HG03439 (cell line): ENCODE data around the gene JARID2.
"Not testable (repeated sequence)": the region's sequence is repeated elsewhere in the genome, so short reads cannot be mapped to it uniquely, and the experiment has no call there.

Source experiments
- ATAC-seq: cut with Tn5 transposase; IDR thresholded peaks from one replicate; pipeline ENCODE4 v1.9.1; 2021; ENCODE audit warnings: mild to moderate bottlenecking, moderate library complexity; ENCODE audit not compliant: unreplicated experiment

The JARID2 gene

DNA sequence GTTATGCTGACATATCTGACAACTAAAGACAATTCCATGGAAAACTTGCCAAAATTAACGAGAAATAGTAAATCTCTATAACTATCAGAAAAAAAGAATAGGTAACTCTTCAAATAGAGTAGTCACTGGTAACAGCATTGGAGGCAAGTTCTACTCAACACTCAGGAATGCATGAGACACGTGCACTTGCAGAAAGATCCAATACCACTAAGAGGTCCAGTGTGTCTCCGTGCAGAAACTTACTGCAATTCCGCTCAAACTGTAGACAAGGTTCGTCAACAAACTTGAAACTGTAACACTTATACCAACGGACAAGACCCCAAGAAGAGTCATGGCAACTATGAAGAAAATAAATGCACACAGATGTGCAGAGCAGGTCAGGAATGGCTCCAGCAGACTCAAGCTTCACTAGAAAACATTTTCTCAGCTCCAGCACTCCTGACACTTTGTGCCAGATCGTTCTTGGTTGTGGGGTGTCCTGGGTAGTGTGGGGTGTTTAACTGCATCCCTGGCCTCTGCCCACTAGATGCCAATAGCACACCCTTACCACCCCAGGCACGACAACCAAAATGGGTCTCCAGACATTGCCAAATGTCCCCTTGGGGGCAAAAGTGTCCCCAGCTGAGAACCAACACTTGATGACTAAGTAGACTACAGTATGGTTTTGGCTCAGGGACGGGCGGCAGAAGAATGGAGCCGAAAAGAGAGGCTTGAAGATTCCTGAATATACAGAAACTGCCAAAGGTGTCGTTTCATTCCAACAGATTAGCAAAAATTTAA is 282.2 kb downstream of the JARID2 start:
- ATAC-seq: no peak

DNA sequence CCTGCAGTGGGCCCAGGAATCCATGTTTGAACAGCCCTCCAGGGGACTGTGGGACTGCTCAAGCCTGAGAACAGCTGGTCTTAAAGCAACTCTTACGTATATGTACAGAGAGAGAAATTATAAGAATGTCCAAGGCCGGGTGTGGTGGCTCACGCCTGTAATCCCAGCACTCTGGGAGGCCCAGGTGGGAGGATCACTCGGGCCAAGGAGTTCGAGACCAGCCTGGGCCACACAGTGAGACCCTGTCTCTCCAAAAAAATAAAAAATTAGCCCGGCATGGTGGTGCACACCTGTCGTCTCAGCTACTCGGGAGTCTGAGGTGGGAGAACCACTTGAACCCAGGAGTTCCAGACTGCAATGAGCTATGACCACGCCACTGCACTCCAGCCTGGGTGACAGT is 283.0 kb downstream of the JARID2 start:
- ATAC-seq: no peak

DNA sequence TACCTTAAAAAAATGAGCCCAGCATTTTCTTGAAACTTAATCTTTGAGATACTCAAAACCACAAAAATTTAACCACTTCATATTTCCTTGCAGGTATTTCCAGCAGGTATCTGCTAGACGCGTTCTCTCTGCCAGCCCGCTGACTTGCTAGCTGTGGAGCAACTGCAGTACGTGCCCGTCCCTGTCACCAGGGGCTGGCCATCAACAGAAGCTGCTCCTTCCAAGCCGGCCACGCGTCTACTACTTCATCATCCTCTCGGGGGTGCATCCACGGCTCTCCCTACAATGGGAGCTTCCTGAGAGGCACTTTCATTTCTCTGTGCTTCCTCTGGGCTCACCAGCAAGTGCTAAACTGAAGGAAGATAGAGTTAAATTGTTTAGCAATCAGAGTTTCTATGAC is 284.5 kb downstream of the JARID2 start:
- ATAC-seq: no peak

DNA sequence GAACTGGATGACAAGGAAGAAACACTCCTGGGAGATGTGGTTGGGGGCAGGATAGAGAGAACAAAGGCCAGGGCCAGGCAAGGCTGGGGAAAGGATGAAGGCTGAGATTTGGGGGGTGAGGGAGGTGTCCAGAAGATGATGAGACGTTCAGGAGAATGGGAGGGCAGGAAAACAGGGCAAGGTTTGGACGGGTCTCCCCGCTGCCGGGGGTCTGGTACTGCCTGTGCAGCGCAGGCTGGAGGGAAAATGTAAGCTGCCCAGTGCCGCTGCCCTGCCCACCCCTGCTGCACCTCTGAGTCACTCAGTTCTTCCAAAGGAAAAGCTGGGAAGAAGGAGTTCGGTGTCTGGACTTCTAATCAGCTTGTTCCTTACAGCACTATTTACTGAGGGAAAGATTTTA is 286.1 kb downstream of the JARID2 start:
- ATAC-seq: no peak

DNA sequence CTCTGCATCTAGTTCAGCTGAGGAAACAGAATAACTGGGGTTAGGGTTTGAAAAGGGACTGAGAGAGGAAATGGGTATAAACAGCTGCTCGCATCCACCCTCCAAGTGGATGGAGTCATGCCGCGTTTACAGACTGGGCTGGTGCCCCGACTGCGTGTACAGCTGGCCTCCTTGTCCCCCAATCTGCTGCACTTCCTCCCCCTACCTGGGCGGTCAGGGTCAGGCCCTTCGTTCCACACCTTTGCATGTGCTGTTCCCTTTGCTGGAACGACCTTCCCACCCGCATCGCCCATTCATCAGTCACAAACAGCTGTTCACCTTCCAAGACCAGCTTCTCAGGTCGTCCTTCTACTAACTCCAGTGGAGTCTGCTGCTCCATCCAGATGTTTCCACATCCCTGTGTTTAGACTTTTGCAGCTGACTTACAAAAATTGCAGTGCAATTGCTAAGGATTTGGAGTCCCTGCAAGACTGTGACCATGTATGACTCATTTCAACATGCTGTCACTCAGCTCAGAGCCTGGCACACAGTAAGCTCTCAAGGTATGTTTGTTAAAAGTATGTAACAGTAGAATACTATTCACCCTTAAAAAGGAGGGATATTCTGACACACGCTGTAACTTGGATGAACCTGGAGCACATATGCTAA is 287.6 kb downstream of the JARID2 start:
- no peak for ATAC-seq

DNA sequence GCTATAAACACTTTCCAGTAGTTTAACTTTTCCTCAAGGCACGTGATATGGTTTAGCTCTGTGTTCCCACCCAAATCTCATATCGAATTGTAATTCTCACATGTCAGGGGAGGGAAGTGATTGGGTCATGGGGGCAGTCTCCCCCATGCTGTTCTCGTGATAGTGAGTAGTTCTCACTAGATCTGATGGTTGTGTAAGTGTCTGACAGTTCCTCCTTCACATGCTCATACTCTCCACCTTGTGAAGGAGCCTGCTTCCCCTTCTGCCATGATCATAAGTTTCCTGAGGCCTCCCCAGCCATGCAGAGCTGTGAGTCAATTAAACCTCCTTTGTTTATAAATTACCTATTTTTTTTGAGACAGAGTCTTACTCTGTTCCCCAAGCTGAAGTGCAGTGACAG is 289.1 kb downstream of the JARID2 start:
- ATAC-seq: no peak

DNA sequence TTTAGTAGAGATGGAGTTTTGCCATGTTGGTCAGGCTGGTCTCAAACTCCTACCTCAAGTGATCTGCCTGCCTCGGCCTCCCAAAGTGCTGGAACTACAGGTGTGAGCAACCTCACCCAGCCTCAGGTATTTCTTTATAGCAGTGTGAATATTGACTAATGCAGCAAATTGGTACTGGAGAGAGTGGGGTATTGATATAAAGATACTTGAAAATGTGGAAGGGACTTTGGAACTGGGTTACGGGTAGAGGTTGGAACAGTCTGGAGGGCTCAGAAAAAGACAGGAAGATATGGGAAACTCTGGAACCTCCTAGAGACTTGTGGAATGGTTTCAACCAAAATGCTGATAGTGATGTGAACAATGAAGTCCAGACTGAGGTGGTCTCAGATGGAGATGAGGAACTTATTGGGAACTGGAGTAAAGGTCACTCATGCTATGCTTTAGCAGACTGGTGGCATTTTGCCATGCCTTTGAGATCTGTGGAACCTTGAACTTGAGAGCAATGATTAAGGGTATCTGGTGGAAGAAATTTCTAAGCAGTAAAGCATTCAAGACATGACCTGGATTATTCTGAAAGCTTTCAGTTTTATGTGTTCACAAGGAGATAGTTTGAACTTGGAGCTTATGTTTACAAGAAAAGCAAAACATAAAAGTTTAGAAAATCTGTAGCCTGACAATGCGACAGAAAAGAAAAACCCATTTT is 289.8 kb downstream of the JARID2 start:
- ATAC-seq: no peak

DNA sequence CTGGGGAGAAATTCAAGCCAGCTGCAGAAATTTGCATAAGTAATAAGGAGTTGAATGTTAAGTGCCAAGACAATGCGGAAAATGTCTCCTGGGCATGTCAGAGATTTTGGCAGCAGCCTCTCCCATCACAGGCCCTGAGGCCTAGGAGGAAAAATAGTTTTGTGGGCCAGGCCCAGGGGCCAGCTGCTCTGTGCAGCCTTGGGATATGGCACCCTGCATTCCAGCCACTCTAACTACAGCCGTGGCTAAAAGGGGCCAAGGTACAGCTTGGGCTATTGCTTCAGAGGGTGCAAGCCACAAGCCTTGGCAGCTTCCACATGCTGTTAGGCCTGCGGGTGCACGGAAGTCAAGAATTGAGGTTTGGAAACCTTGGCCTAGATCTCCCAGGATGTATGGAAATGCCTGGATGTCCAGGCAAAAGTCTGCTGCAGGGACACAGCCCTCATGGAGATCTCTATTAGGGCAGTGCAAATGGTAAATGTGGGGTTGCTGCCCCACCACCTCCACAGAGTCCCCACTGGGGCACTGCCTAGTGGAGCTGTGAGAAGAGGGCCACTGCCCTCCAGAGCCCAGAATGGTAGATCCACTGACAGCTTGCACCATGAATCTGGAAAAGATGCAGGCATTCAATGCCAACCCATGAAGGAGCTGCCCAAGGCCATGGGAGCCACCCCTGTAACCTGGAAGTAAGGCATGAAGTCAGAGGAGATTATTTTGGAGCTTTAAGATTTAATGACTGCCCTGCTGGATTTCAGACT is 290.5 kb downstream of the JARID2 start:
- ATAC-seq: no peak

DNA sequence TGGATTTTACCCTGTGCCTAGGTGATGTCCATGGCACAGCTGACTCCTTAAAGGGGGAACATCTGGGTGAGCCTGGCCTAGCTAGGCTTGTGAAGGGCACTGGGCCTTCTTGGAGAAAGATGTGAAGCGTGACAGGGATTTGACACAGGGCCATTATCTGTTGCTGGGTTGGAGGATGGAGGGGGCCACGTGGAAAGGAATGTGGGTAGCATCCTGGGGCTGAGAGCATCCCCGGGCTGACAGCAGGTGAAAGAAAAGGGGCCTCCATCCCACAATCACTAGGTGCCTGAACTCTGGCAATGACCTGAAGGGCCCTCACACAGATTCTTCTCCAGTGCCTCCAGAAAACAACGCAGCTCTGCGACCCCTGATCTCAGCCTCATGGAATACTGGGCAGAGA is 292.2 kb downstream of the JARID2 start:
- no peak for ATAC-seq

DNA sequence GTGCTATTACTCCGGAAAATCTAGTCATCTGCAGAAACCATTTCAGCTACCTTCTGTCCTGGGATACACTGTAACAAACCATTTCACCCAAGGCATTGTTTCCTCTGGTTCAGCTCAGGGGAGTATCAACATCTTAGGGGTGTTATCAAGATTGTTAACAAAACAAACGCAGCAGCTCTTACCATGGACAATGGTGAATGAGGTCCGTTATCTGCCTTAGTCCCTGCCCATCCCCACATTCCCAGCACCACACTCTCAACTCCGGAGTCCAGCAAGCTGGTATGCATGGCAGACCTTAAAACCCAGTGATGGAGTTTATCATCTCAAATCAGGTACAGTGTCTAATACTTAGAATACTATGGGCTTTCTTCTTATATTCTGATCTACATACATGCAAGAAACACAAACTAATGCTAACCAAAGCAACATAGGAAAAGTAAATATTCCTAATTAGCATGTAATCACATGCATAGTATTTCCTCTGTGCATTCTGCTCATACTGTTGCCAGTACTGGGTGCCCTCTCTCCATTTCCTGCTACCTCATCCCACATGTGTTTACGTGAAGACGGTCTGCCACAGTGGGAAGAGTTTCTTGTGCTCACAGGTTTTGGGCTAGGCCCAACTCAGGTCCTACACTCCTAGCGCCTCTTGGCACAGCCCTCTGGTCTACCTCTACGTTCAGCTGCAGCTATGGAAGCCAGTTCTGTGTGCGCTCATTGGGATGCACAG is 293.1 kb downstream of the JARID2 start:
- ATAC-seq: no peak

DNA sequence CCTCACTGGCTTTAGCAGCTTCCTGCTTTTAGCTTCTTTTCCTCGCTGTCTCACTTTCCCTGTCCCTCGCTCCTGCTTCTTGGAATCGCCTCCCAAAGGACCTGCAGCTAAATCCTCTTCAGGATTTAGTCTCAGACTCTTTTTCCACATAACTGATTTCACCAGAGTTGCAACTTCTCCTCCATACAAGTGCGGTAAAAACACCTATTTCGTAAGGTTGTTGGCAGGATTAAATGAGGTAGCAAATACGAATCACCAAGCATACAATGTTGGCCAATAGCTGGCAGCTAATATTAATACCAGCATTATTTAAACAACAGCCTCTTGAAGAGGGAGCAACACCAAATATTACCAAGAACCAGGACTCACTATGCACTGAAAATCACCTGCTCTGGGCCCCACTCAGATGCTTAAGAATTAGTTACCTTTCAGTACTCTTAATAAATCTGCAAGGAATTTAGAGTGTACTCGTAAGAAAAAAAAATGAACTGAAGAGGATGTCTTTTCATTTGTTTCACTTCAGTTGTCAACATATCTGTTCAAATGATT is 293.9 kb downstream of the JARID2 start:
- no peak for ATAC-seq

DNA sequence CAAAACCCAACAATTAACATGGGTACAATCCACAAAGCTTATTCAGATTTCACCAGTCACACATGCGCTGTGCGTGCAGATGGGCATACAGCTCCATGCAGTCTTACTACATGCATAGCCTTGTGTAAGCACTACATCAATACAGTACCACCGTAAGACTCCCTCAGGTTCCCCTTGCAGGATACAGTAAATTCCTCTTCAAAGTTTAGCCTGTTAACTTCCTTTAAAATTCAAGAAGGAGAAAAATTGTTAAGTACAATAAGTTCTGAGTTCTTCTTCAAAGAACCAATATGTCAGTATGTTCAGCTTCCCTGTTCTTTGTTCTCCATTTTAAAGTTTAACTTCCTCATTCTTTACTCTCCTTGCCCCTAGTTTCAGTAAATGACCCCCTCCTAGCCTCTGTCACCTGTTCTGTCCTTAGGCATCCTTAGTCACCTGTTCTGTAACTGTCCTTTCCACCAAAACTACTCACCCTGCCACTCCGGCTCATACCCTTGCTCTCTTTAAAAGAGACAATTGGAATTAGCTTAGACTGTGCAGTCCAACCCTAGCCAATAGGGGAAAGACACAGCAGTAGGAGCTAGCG is 297.6 kb downstream of the JARID2 start:
- not testable (repeated sequence) for ATAC-seq

DNA sequence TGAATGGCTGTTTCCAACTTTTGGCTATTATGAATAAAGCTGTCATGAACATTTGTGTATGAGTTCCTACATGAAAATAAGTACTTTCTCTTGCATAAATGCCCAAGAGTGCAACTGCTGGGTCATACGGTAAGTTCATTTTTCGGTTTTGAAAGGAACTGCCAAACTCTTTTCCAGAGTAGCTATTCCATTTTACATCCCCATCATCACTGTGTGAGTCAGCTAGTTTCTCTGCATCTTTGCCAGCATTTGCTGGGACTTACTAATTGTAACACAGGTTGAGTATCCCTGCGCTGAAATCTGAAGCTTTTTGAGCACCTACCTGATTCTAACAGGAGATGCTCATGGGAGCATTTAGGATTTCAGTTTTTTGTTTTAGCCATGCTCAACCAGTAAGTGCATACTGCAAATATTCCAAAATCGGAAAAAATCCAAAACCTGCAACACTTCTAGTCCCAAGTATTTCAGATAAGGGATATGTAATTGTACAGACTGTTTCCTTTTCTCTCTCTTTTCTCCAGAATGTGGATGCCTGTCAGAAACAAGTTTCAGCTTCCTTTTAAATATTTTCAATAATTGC is 298.5 kb downstream of the JARID2 start:
- no peak for ATAC-seq

DNA sequence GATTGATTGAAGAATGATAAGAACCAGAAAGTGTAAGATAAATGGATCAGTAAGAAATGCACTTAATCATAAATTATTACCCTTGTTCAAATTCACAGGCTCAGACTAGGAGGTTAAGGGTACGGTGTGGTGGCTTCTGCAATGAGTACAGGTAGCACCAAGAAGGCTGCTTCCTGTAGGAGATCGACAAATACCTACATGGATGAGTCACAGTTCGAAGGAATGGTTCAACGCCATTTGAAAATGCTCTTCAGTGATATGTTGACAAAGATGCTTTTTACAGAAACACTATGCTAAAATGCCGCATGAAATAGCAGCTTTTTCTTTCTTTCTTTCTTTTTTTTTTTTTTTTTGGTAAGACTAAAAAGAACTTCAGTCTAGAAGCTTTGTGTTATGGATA is 300.7 kb downstream of the JARID2 start:
- no peak for ATAC-seq

DNA sequence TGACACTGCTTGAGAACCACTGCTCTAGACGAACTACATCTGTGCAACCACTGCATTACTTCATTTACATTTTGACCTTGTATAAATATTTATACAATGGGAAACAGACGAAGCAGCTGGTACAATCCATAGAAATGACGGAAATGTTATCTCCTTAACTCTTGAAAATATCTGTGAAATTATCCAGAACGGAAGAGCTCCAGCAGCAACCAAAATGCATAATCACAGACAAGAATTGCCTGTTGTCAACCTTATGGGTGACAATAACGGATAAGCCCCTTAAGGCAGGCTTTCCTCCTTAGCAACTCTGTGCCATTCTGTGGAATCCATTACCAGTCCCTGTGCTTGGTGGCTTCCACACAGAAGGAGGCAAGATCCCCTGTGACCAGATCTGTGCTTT is 301.5 kb downstream of the JARID2 start:
- ATAC-seq: no peak

DNA sequence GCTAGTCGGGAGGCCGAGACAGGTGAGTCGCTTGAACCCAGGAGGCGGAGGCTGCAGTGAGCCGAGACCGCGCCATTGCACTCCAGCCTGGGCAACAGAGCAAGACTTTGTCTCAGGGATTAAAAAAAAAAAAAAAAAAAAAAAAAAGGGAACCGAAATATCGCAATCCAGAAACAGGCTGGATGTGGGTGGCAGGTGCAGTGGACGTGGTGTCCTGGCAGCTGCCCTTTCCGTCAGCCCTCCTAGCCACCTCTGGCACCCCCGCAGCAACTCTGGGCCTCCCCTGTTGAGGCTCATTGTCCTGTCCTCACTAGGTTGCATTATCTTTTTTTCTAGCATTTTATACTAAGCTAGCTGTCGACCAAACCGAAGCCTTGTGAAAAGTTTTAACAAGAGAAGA is 303.5 kb downstream of the JARID2 start:
- no peak for ATAC-seq

DNA sequence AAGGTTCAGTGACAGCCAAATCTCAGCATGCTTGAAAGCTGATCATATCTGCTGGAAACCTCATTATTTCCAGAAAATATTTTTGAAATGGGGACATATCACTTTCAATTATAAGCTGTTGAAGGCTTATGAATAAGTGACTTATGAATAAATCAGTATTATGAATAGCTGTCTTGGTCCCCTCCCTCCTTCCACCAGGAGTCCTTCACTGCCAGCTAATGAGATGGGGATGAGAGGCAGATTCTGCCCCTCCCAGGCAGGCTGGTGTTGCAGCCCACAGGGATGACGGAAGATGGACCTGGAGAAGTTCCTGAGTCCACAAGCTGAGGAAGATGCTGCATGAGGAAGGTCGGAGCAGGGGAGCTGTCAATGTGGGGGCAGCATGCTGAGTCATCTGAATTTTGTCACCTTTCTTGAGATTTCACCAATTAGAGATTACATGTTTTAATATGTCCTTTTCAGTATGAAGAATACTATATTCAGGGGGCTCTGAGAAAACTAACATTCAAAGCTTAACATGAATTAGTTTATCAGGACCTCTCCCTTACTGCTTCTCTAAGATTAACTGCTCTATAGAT is 304.8 kb downstream of the JARID2 start:
- no peak for ATAC-seq

DNA sequence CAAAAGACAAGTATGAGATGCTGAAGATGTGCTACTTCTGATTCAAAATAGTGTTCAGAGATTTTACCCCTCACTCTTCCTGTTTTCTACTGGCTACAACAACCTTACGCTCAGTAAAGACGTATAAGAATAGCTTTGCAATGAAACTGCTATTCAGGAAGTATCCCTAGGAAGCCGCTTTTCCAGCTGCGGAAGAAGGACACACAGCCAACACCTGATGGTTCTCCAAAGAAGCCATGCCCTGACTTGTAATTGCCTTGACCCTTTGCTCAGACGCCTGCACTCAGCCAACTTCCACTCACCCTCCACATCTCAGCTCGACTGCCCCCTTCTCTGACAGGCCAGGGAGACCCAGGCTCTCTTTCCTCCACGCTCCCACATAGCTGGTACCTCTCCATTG is 305.4 kb downstream of the JARID2 start:
- ATAC-seq: no peak

DNA sequence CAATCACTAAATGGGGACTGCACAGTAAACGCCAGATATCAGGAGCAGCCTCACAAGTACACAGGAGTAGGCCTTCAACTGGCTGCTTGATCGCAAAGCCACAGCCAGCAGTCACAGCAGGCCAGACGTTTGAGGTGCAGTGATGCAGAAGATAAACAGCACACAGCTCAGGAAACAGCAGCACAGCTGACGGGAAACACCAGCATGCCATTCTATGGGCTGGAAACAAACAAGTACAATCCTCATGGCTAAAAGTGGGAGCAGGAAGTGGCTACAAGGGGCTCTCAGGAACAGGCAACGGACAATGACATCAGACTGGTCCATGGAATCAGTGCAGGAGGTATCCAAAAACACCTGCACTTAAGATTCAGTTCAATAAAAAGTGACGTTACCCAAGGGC is 305.9 kb downstream of the JARID2 start:
- ATAC-seq: no peak
